Stimulated activated CD4-positive, alpha-beta T cell treated with anti-CD3 and anti-CD28 coated beads, Interleukin-1b, Interleukin-23, amount 100 ng/mL, for 48 hours (primary cell): Measurements from ENCODE around the gene CSF2RB.

Source experiments
- DNase-seq: peaks from one replicate; pipeline ENCODE4 v3.0.0-alpha.2; 2020

CSF2RB gene

DNA sequence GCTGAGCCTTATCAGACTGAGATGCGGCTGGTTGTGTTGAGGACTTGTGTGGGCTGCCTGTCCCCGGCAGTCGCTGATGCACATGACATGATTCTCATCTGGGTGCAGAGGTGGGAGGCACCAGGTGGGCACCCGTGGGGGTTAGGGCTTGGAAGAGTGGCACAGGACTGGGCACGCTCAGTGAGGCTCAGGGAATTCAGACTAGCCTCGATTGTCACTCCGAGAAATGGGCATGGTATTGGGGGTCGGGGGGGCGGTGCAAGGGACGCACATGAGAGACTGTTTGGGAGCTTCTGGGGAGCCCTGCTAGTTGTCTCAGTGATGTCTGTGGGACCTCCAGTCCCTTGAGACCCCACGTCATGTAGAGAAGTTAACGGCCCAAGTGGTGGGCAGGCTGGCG, 25.5 kb downstream of the CSF2RB start:
- no peak for DNase-seq

- DNase-seq, result no peak
These were observed 27.2 kb downstream of the CSF2RB start for GRCh38 chr22:36940676-36941075.

GRCh38 chr22:36942556-36942955, 29.1 kb downstream of the CSF2RB start:
- no peak for DNase-seq

DNA sequence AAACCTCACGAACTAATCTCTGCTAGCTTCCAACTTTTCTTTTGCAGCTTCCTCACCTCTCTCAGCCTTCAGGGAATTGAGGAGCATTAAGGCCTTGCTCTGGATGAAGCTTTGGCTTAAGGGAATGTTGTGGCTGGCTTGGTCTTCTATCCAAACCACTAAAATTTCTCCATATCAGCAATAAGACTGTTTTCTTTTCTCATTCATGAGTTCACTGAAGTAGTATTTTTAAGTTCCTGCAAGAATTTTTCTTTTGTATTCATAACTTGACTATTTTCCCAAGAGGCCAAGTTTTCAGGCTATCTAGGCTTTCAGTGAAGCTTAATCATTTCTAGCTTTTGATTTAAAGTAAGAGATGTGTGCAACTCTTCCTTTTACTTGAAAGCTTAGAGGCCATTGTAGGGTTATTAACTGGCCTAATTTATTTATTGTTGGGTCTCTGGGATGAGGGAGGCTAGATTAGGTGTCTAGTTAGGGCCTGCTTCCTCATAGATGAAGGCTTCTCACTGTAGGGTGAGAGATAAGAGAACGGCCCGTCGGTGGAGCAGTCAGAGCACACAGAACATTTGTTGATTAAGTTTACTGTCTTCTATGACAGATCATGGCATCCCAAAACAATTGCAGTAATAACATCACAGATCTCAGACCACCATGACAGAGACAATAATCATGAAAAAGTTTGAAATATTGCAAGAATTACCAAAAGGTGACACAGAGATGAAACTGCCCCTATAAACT, 33.2 kb downstream of the CSF2RB start:
- no peak for DNase-seq

- no peak for DNase-seq
These were observed 35.1 kb downstream of the CSF2RB start for GRCh38 chr22:36948273-36949225.

GRCh38 chr22:36950797-36951590, 37.6 kb downstream of the CSF2RB start:
- no peak for DNase-seq

DNA sequence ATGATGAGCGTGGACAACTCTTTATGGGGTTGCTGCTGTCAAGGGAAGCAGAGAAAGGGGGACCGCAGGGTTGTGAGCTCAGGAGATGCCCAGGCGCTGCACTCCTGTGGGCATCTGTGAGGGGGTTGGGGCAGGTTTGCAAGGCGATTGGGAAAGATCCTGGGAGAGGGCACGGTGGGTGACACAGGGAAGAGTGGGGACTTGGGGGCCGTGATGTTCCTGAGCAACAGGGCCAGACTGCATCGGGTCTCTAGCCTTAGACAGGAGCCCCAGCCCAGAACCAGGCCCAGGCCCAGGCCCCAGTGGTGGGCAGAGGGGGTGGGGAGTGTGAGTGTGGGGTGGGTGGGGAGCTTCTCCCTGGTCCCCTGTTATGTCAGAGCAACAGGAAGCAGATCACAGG, 38.3 kb downstream of the CSF2RB start:
- no peak for DNase-seq

- no peak for DNase-seq
These were observed 40.0 kb downstream of the CSF2RB start for GRCh38 chr22:36953239-36954080.

DNA sequence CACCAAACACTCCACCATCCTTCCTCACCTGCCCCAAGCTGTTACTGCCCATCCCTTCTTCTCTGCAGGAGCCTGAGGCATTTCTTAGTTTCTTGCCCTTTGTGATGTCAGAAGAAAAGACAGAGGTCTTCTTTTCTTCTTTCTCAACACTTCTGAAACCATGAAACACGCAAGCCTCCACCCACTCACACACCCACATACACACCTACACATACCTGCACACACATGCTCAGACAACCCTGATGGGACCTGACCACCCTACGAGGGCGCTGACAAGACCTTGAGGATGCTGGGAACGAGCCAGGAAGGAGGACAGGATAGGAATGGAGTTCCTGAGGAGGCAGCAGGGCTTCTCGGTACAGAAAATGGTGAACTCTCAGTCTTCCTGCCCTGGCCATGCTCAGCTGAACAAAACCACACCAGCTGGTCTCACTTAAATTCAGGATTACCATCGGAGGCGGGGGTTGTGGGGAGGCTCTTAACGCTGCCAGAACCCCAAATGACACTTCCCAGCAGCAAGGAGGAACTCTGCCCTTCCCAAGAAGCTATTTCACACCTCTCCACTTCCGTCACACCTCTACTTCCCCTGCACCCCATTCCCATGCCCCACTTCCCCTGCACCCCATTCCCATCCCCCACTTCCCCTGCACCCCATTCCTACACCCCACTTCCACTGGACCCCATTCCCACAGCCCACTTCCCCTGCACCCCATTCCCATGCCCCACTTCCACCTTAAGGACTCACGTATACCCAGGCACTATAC, 41.0 kb downstream of the CSF2RB start:
- DNase-seq, result no peak

- DNase-seq, result no peak
These were observed 42.3 kb downstream of the CSF2RB start for GRCh38 chr22:36955691-36956090.

DNA sequence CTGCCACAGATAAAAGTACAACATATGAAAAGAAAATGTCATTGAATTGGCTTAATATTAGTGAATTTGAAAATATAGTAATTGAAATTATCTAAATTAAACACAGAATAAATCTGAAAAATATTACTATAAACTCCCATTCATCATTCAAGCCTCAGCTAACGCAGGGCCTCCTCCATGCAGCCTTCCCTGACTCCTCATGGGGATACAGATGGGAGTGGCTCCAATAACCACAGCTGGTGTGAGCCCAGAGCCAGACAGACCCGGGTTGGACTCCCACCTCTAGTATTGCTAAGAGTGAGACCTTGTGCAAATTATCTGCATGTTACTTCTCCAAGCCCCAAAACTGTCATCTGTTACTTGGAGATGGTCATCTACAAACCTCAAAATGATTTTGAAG, 44.9 kb downstream of the CSF2RB start:
- DNase-seq, result no peak

GRCh38 chr22:36961626-36962025, 48.2 kb downstream of the CSF2RB start:
- no peak for DNase-seq

GRCh38 chr22:36963302-36963701, 49.9 kb downstream of the CSF2RB start:
- DNase-seq, result no peak

DNA sequence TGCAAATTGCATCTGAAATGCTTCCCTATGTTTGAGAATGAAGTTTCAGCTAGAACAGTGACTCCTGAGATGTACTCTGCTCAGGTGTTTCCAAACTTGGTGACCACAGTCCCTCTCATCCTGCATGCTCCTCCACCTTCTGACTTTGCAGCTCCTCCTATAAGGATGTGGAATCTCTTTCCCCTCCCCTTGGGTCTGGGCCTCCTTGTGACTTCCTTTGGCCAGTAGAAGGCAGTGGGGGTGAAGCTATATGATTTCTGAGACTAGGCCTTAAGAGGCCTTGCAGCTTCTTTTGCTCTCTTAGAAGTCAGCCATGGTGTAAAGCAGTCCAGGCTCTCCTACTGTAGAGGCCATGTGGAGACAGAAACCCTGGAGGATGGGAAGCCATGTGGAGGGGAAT, 50.7 kb downstream of the CSF2RB start:
- no peak for DNase-seq

DNA sequence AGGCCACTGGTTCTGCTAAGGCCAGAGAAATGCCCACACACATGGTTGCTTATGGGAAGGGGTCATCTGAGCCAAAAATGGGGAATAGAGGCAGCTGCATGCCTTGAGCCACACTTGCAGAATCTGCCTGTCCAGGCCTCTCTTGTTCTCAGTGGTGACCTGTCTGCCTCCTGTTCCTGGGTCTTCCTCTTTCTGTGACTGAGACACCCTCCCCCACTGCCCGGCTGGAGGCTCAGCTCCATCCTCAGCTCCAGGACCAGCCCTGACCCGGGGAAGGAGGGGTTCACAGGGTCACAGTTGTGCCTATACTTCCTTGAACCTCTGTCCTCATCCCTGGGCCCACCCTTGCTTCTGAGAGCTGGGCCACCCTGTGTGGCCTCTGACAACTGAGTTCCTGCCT, 52.3 kb downstream of the CSF2RB start:
- DNase-seq, result no peak

DNA sequence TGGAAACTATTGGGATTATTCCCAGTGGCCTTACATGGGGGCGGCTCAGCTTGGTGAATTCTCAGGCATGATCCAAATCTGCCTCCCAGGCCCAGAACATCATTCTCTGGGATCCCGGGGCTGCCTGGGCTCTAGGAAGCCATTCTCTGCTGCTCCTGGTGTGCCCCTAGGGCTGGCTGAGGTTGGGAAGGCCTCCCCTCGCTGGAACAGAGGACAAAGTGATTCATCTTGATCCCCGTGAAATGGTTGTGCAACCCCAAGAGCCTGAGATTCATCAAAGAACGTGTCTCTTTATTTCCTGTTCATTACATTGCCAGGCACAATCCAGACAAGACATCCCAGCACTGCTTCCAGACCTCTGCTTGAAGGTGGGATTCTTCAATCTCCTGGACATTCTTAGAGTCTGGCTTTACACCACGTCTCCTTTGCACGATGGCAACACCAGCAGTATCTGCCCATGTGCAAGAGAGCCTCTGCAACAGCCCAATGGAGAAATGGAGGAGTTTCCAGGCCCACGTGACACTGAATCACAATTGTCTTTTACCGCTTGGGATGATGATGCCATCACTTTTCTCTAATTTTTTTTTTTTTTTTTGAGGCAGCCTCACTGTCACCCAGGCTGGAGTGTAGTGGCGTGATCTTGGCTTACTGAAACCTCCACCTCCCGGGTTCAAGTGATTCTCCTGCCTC, 53.6 kb downstream of the CSF2RB start:
- no peak for DNase-seq

GRCh38 chr22:36968249-36968964, 55.0 kb downstream of the CSF2RB start:
- no peak for DNase-seq

DNA sequence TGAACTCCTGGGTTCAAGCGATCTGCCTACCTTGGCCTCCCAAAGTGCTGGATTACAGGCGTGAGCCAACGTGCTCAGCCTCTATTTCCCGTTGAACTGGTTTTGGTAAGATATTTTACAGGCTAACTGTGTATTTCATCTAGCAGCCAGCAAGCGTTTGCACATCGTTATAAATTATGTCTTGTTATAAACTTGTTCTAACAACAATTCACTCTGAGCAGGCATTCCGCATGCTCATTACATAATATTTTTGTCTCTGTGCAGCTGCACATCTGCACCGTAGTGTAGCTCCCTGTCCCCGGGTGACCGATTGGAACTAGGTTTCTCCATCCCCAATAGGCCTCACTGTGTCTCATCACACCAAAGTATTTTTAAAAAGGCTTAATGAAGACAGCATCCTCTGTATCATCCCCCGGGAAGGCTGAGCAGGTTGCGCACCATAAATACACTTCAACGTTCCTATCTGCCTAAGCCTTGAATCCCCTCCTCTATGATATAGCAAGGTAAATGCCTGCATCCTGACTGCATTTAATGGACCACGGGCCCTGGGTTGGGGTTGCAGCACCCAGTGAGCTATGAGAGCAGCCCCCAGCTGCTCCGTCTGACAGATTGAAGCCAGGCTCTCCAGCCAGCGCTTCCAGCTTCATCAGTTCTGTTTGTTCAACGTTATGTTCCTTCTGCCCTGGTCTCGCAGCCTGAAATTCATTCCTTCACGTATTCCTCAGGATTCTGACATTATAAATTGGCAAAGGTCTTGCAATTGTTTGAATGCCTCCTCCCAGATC, 58.1 kb downstream of the CSF2RB start:
- no peak for DNase-seq

DNA sequence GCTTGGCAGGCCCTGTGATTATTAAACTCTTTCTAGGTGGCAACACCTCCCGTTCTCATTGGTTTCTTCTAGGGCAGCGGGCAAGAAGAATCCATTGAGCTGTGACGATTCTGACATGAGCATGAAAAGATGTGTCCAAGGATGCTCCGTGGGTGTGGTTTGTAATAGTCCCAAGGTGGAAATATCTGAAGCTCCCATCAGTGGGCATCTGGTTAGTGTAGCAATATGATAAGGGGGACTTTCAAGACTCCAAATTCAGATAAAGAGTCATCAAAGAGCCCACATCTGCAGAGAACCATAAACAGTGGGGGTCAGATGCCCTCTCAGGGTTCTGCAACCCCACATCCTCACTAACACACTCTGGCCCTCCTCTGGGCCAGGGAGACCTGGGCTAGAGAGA, 63.2 kb downstream of the CSF2RB start:
- no peak for DNase-seq
